Karpas-422 (cell line): ENCODE results near the gene NID2. TPM values are rescaled to one million over a fixed set of nuclear protein-coding genes. Genes with fewer than 3 reads are reported as not detected.

Source experiments
- DNase-seq: peaks from one replicate; pipeline ENCODE4 v3.0.0-alpha.2; 2015
- H2AFZ ChIP-seq: fragments of 200-600 bp; sonication (generic); 2 replicates; pipeline ENCODE4 v1.6.1; 2014; ENCODE audit warnings: antibody characterized with exemption, low read length, mixed read lengths
- H3K27ac ChIP-seq: fragments of 200-600 bp; sonication (generic); 2 replicates; pipeline ENCODE4 v1.5.1; 2014; ENCODE audit warnings: mild to moderate bottlenecking, low read length, moderate library complexity
- H3K27me3 ChIP-seq: fragments of 200-600 bp; sonication (generic); 2 replicates; pipeline ENCODE4 v1.6.1; 2014; ENCODE audit warnings: low read length, mixed read lengths
- H3K36me3 ChIP-seq: fragments of 200-600 bp; sonication (generic); 2 replicates; pipeline ENCODE4 v1.6.1; 2014; ENCODE audit warnings: low read length, mixed read lengths; ENCODE audit not compliant: insufficient read depth
- H3K4me1 ChIP-seq: fragments of 200-600 bp; sonication (generic); 2 replicates; pipeline ENCODE4 v1.6.1; 2014; ENCODE audit warnings: mild to moderate bottlenecking, low read length, mixed read lengths
- H3K4me2 ChIP-seq: fragments of 200-600 bp; sonication (generic); 2 replicates; pipeline ENCODE4 v1.6.1; 2014; ENCODE audit warnings: low read length, low read depth, mild to moderate bottlenecking; ENCODE audit not compliant: poor library complexity, severe bottlenecking
- H3K4me3 ChIP-seq: fragments of 200-600 bp; sonication (generic); 2 replicates; pipeline ENCODE4 v1.5.1; 2014; ENCODE audit warnings: mild to moderate bottlenecking, antibody characterized with exemption, low read length, mixed read lengths
- H3K79me2 ChIP-seq: fragments of 200-600 bp; sonication (generic); 2 replicates; pipeline ENCODE4 v1.6.1; 2014; ENCODE audit warnings: mild to moderate bottlenecking, low read length, mixed read lengths
- H3K9ac ChIP-seq: fragments of 200-600 bp; sonication (generic); 2 replicates; pipeline ENCODE4 v1.6.0; 2014; ENCODE audit warnings: low read length
- H3K9me2 ChIP-seq: fragments of 200-600 bp; sonication (generic), shearing (Covaris generic); replicated peaks from 2 replicates; pipeline ENCODE4 v1.6.0; 2014; ENCODE audit warnings: mild to moderate bottlenecking, low read length, moderate library complexity; ENCODE audit not compliant: insufficient read depth
- H3K9me3 ChIP-seq: fragments of 300-700, 200-600 bp; sonication (generic); 2 replicates; pipeline ENCODE4 v1.6.1; 2014; ENCODE audit warnings: low read length, mixed read lengths
- H4K20me1 ChIP-seq: fragments of 200-600 bp; sonication (generic); 2 replicates; pipeline ENCODE4 v1.6.1; 2014; ENCODE audit warnings: mild to moderate bottlenecking, antibody characterized with exemption, low read length, low read depth; ENCODE audit not compliant: insufficient read depth
- total RNA-seq: library from RNA; depleted of rRNA; stranded (reverse); fragments of >200 nt; shearing (Covaris generic); gene quantifications from 2 replicates; pipeline ENCODE4 v1.2.3, GENCODE V29; 2014; ENCODE audit warnings: low replicate concordance

The NID2 gene
- total RNA-seq, 1 experiment from 2014 or later, result not detected

DNA sequence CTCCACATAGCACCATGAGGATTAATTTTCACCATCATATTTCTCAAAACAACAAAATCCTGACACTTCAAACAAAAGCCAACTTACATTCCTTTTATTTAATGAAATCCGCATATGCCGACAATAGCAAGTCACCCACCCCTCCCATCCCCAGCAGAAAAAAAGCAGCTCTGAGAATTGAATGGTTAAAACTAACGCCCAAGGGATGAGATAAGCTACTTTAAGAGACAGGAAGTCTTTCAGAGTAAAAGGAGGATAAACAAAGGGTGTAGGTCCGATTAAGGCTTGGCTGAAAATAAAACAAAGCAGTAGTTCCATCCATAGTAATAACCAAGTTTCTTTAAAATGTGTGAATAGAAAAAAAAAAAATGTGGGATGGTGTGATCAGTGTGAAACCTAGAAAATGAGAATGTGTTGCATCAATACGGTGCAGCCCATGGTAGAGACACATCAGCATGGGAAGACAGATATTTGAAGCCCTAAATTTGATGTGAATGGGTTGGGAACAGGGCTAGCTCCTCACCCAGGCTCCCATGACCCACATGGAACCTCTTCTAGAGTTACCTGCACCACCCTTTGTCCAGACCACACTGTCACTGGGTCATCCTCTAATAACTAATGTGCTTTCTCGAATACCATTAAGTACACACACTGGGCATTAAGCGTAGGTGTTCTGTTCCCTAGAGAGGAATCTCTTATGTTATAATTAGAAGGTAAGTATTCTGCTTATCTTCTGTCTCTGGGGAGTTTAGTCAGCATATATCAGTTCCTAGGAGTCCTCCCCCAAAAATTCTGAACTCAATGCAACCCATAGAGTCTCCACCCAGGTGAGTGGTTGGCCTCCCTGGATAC, 47.8 kb downstream of the NID2 start:
- Histone ChIP-seq H3K9me2 (no peaks in the 10 kb centered on the region), H3K36me3 (no peaks in the 10 kb centered on the region), H4K20me1 (no peaks in the 10 kb centered on the region), H3K27me3 (no peaks in the 10 kb centered on the region), H2AFZ (no peak overlapping the region), H3K4me1 (no peaks in the 10 kb centered on the region), H3K9me3 (no peaks in the 10 kb centered on the region), H3K27ac (no peak overlapping the region), H3K79me2 (no peaks in the 10 kb centered on the region), H3K9ac (no peak overlapping the region), H3K4me2 (no peak overlapping the region), H3K4me3 (no peak overlapping the region)
- no peak for DNase-seq

DNA sequence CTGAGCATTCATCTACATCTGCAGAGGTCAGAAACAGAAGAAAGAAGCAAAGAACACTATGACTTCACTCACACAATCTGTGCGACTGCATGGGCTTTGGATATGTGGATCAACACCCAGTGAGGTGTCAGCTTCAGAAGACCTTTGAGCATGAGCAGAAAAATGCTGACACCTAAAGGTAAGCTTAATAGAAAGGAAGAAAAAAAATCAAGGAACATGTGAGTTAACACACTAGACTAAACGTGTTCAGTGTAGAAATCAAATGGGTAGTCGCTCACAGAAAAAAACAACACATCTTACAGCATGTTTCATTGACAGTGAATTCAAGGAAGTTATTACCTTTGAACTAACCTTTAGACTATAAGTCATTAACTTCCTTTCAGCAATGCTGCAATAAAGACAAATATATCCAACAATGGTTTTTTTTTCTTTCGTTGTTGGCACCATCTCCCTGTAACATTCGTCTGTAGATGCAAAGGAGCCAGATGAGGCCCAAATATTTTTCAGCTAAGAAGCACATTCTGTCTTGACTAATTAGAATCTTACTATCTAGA, 48.6 kb downstream of the NID2 start:
- no peaks in the 10 kb centered on the region for H3K4me1 ChIP-seq
- H3K36me3 ChIP-seq, result no peaks in the 10 kb centered on the region
- H3K4me2 ChIP-seq, result no peak overlapping the region
- no peaks in the 10 kb centered on the region for H3K9me2 ChIP-seq
- H3K27ac ChIP-seq, result no peak overlapping the region
- H3K4me3 ChIP-seq, result no peak overlapping the region
- no peak for DNase-seq
- no peak overlapping the region for H3K9ac ChIP-seq
- no peaks in the 10 kb centered on the region for H3K79me2 ChIP-seq
- no peak overlapping the region for H2AFZ ChIP-seq
- H3K27me3 ChIP-seq, result no peaks in the 10 kb centered on the region
- H4K20me1 ChIP-seq, result no peaks in the 10 kb centered on the region
- H3K9me3 ChIP-seq, result no peaks in the 10 kb centered on the region

DNA sequence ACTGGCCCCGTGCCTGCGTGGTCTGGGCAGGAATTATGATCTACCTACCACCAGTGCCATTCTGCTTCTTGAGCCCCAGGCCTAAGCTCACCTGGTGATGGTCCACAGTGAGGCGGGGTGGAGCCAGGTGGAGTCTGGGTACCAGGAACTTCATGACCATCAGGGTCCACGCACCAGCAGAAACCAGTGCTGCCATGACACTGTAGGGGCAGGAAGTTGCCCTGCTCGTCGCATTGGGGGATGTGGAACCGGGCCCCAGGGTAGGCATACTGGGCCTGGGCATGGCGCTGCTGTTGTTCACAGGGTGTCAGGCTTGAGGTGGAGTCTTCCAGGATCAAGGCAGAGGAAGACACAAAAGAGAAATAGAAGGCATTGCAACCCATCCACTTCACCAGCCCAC, 49.9 kb downstream of the NID2 start:
- H3K9me3 ChIP-seq, result no peaks in the 10 kb centered on the region
- H3K4me2 ChIP-seq, result no peak overlapping the region
- no peaks in the 10 kb centered on the region; the same call in 1 of the 2 replicates for H4K20me1 ChIP-seq
- H3K79me2 ChIP-seq, result no peaks in the 10 kb centered on the region
- H2AFZ ChIP-seq, result no peak overlapping the region
- H3K4me1 ChIP-seq, result no peaks in the 10 kb centered on the region
- no peak overlapping the region for H3K4me3 ChIP-seq
- no peaks in the 10 kb centered on the region for H3K9me2 ChIP-seq
- no peaks in the 10 kb centered on the region for H3K27me3 ChIP-seq
- H3K36me3 ChIP-seq, result no peaks in the 10 kb centered on the region
- no peak overlapping the region for H3K9ac ChIP-seq
- DNase-seq, result no peak
- no peak overlapping the region for H3K27ac ChIP-seq

DNA sequence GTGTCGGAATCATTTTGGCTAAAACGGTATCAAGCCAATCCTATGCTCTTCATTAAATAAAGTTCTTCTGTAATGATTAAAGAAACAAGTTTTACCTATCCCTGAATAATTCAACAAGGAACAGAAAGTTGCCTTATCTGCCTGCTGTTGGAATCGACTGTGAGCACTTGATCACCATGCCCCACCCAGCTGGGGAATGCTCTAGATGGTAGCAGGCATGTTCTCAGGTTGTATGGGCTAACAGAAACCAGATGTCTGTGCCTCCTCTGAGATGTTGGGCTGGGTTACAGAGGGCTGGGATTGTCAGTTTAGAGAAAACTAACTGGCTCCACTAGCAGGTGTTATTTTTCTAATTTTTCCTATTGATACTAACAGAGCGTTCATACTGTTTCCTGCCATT, 50.6 kb downstream of the NID2 start:
- Histone ChIP-seq H3K4me1 (no peaks in the 10 kb centered on the region), H3K79me2 (no peaks in the 10 kb centered on the region), H3K36me3 (no peaks in the 10 kb centered on the region), H3K4me2 (no peak overlapping the region), H3K9ac (no peak overlapping the region), H2AFZ (no peak overlapping the region), H3K9me2 (no peaks in the 10 kb centered on the region), H4K20me1 (peaks cover 4% of the 10 kb centered on the region; the same call in 1 of the 2 replicates), H3K27me3 (no peaks in the 10 kb centered on the region), H3K27ac (no peak overlapping the region), H3K4me3 (no peak overlapping the region), H3K9me3 (no peaks in the 10 kb centered on the region)
- no peak for DNase-seq

DNA sequence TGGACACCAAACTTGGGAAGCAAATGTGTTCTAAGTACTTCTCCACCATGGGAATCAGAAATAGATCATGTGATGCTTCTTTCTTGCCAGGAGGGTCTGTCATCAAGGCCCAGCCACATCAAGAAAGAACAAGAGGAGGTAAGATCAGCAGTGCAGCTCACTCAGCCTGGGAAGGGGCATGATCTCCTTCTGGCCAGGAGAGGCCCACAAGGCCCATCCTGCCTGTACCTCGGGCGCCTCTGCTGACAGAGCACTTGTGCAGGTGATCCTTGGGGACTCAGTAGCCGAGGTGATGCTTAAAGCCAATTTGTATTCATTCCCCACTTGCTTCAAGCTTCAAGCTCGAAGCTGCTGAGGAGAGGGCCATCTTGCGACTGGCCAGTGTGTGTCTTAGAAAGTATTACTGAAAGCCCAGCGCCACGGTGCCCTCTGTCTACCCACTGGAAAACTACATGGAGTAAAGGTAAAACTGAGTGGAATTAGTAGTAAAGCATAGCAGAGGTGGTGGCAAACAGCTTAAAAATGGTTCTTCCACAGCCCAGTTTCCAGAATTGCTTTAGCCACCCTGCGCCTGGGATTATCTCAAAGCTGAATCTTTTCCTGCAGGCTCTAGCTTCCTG, 53.3 kb downstream of the NID2 start:
- Histone ChIP-seq H3K9me2 (no peaks in the 10 kb centered on the region), H3K4me2 (no peak overlapping the region), H3K27ac (no peak overlapping the region), H3K4me1 (no peaks in the 10 kb centered on the region), H4K20me1 (peaks cover 7% of the 10 kb centered on the region; the same call in 1 of the 2 replicates), H3K9me3 (no peaks in the 10 kb centered on the region), H3K27me3 (no peaks in the 10 kb centered on the region), H3K4me3 (no peak overlapping the region), H3K36me3 (peaks cover 14% of the 10 kb centered on the region; the same call in 1 of the 2 replicates), H3K9ac (no peak overlapping the region), H3K79me2 (no peaks in the 10 kb centered on the region), H2AFZ (no peak overlapping the region)
- DNase-seq, result peak; percentile 60

DNA sequence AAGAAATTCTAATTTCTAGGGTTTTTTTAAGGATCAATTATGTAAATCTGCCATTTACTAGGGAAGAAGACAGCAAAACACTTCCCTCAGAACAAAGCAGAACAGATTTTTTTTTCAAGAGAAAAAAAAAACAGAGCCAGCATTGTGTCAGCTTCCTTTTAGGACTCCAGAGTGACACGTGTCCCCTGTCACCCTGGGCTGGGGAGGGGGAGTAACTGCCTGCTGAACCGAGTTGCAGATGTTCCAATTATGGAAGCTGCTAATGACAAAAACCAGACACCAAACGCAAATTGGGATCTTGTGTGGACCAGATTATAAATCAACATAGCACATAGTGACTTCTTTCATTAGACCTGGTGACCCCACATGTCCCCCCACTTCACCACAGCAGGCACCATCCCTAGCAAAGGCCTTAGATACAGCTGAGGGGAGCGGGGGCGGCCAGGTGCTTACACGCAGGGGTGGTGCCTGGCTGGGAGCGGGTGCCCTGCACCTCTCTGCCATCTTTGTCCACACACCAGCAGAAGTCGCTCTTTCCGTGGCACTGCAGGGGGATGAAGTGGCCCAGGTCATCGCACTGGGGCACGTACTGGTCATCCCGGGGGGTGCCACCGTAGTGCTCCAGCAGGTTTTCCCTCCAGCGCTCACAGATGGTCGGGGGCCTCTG, 54.1 kb downstream of the NID2 start:
- no peaks in the 10 kb centered on the region for H3K27me3 ChIP-seq
- H3K27ac ChIP-seq, result no peak overlapping the region

DNA sequence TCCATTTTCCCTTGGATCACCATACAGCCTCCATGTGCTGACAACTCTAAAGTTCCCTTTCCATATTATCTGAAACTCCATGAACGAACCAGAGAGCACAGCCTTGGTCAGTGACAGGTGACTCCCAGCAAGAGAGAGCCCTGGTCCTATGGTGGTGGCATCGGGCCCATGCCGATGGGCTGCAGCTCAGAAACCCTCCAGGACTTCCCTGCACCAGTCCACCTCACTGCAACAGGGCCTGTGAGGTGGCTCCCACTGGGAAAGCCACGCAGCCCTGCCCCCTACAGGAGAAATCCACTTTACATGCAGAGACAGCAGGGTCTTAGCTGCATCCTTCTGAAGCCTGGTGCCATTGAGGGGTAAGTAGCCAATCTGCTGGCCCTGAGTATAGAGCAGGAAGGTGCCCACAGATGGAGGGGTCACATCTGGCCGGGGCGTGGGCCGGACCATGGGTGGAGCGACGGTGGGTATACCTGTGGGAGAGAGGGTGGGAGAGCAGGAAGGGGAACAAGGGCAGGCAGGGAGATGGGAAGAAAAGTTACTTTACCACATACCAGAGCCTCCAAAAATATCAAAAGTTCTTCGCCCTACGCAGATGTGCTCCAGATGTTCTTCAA, 54.8 kb downstream of the NID2 start:
- DNase-seq, result peak; percentile 73
- no peak overlapping the region for H2AFZ ChIP-seq

More for the DNA sequence above, 54.1 kb downstream of the NID2 start:
- no peak overlapping the region for H3K9ac ChIP-seq
- no peaks in the 10 kb centered on the region for H3K79me2 ChIP-seq
- H2AFZ ChIP-seq, result no peak overlapping the region
- no peaks in the 10 kb centered on the region for H3K9me2 ChIP-seq
- H3K36me3 ChIP-seq, result peaks cover 20% of the 10 kb centered on the region; the same call in 1 of the 2 replicates
- no peaks in the 10 kb centered on the region for H3K4me1 ChIP-seq
- H4K20me1 ChIP-seq, result peaks cover 7% of the 10 kb centered on the region; the same call in 1 of the 2 replicates
- no peak overlapping the region for H3K4me2 ChIP-seq
- H3K4me3 ChIP-seq, result no peak overlapping the region
- DNase-seq, result no peak
- H3K9me3 ChIP-seq, result no peaks in the 10 kb centered on the region

More for the DNA sequence above, 54.8 kb downstream of the NID2 start:
- Histone ChIP-seq H3K4me3 (no peak overlapping the region), H4K20me1 (peaks cover 7% of the 10 kb centered on the region; the same call in 1 of the 2 replicates), H3K9me3 (no peaks in the 10 kb centered on the region), H3K4me1 (no peaks in the 10 kb centered on the region), H3K4me2 (no peak overlapping the region), H3K79me2 (no peaks in the 10 kb centered on the region), H3K9me2 (no peaks in the 10 kb centered on the region), H3K9ac (no peak overlapping the region), H3K27me3 (no peaks in the 10 kb centered on the region), H3K27ac (no peak overlapping the region), H3K36me3 (peaks cover 25% of the 10 kb centered on the region; the same call in 1 of the 2 replicates)
